Right lung (tissue), 5 donors: ENCODE measurements around the gene SPRED1. TPM values are rescaled to one million over a fixed set of nuclear protein-coding genes. Genes with fewer than 3 reads are reported as not detected.
"Not testable (repeated sequence)": the region's sequence is repeated elsewhere in the genome, so short reads cannot be mapped to it uniquely, and the experiment has no call there.

Experiments
- DNase-seq, 2 donors: peaks; one replicate each; pipeline ENCODE4 v3.0.0-alpha.2; 2013
- polyA plus RNA-seq, 5 donors: library from polyadenylated mRNA; unstranded; fragments of 120-200 nt; gene quantifications; one replicate each; pipeline versions ENCODE4 v1.2.1 to v1.2.3, GENCODE V29; 2013; ENCODE audit warnings: inconsistent platforms in 1 of 5, low replicate concordance in 1 of 5; ENCODE audit not compliant: insufficient read length in 5 of 5, insufficient read depth in 1 of 5

Gene SPRED1
- polyA plus RNA-seq, 5 donors: 32.4 to 42.8 (median 38.4) TPM

- DNase-seq: no peak
Measured at GRCh38 chr15:38274135-38274534, 21.5 kb downstream of the SPRED1 start.

GRCh38 chr15:38275959-38276358 is 23.3 kb downstream of the SPRED1 start:
- DNase-seq: no peak

- not testable (repeated sequence) for DNase-seq
Measured at GRCh38 chr15:38277281-38277680, 24.6 kb downstream of the SPRED1 start.

- no peak for DNase-seq
Measured at GRCh38 chr15:38281031-38281430, 28.4 kb downstream of the SPRED1 start.

- no peak for DNase-seq
Measured at GRCh38 chr15:38283010-38283409, 30.4 kb downstream of the SPRED1 start.

GRCh38 chr15:38285456-38285855 is 32.8 kb downstream of the SPRED1 start:
- DNase-seq: no peak

- no peak for DNase-seq
Measured at GRCh38 chr15:38294126-38294525, 41.5 kb downstream of the SPRED1 start.

- no peak for DNase-seq
Measured at GRCh38 chr15:38297623-38298388, 45.2 kb downstream of the SPRED1 start.

GRCh38 chr15:38299216-38299615 is 46.6 kb downstream of the SPRED1 start:
- no peak for DNase-seq

GRCh38 chr15:38300395-38300794 is 47.8 kb downstream of the SPRED1 start:
- DNase-seq: no peak

- no peak for DNase-seq
Measured at GRCh38 chr15:38304481-38304880, 51.8 kb downstream of the SPRED1 start.

GRCh38 chr15:38307251-38307650 is 54.6 kb downstream of the SPRED1 start:
- no peak for DNase-seq

- no peak for DNase-seq
Measured at GRCh38 chr15:38307861-38308641, 55.4 kb downstream of the SPRED1 start.

- DNase-seq: no peak
Measured at GRCh38 chr15:38308797-38309196, 56.2 kb downstream of the SPRED1 start.

GRCh38 chr15:38312190-38312589 is 59.6 kb downstream of the SPRED1 start:
- no peak for DNase-seq

- no peak for DNase-seq
Measured at GRCh38 chr15:38316311-38316710, 63.7 kb downstream of the SPRED1 start.

GRCh38 chr15:38320181-38320580 is 67.5 kb downstream of the SPRED1 start:
- DNase-seq: no peak

- no peak for DNase-seq
Measured at GRCh38 chr15:38320866-38321265, 68.2 kb downstream of the SPRED1 start.

GRCh38 chr15:38323895-38324294 is 71.3 kb downstream of the SPRED1 start:
- no peak for DNase-seq

GRCh38 chr15:38324939-38325647 is 72.5 kb downstream of the SPRED1 start:
- DNase-seq: no peak

GRCh38 chr15:38325648-38325990 is 73.0 kb downstream of the SPRED1 start:
- no peak for DNase-seq

- DNase-seq: no peak
Measured at GRCh38 chr15:38332711-38333110, 80.1 kb downstream of the SPRED1 start.

GRCh38 chr15:38335116-38335515 is 82.5 kb downstream of the SPRED1 start:
- DNase-seq: no peak
